Lung microvascular endothelial cell (primary cell): ENCODE measurements around the gene CPXM1. TPM values are rescaled to one million over a fixed set of nuclear protein-coding genes. Genes with fewer than 3 reads are reported as not detected.
"Not testable (repeated sequence)": the region's sequence is repeated elsewhere in the genome, so short reads cannot be mapped to it uniquely, and the experiment has no call there.

Experiments used
- DNase-seq, 2 donors: peaks; one replicate each; pipeline versions ENCODE4 v3.0.0 to v3.0.0-alpha.2; 2010; ENCODE audit warnings: low read depth in 2 of 2
- total RNA-seq: library from RNA; depleted of rRNA; stranded (reverse); fragments of >200 nt; gene quantifications from 2 replicates; pipeline ENCODE4 v1.2.1, GENCODE V29; 2014

The CPXM1 gene
- total RNA-seq, 1 donor from 2014 or later, result 0.79 TPM

DNA sequence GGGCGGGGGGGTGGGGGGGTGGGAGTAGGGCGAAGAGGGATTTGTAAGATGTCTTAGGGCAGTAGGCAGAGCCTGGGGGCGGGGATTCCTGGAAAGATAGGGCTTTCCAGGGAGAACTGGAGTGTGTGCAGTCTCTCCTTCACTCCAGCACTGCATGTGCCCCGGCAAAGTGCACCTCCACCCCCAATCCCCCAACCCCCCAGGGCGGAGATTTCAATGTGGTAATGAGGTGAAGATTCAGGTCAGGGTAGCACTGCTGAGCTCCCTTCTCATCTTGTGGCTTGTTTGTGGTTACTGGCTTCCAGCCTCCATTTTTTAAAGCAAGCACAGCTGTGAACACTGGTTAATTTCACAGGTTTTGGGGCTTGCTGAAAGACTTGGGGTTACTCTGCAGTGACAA lies 21.6 kb upstream of the CPXM1 start:
- DNase-seq, result no peak

DNA sequence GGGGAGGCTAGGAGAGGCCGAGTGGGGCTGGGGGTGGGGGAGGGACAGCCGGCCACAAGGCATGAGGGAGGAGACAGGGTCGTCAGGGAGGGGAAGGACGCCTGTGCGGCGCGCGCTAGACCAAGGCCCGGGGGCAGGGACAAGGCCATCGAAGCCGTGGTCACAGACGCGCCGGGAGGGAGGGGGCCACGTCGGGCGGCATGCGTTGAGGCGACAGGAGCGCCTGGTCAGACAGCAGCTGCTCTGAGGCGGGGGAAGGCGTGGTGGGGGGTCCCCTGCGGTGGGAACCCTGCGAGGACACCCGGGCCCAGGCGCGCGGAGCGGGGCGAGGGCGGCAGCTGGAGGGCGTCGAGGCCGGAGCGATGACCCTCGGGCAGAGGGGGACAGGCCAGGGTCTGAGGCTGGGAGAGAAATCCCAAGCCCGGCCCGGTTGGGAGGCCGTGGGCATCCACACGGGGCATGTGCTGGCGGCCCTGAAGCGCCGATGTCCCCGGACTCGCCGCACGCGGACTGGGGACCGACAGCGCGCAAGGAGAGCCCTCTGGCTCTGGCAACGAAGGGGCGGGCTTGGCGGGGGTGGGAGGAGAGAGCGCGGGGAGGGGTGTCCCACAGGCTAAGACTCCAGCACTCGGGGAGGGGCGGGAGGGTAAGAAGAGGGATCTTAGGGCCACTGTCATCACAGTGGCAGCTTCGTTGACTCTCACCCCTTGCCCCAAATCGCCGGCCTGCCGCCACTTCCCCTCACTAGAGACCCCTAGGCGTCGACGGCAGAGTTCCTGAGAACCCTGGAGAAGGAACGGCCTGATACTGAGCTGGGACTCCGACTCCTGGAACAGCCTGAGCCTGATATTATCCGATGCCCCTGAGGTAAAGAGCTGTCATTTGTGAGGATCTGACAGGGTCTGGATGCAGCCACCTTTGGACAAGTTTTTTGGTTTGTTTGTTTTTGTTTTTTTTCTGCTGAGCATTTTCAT lies 20.8 kb upstream of the CPXM1 start:
- DNase-seq, result no peak

DNA sequence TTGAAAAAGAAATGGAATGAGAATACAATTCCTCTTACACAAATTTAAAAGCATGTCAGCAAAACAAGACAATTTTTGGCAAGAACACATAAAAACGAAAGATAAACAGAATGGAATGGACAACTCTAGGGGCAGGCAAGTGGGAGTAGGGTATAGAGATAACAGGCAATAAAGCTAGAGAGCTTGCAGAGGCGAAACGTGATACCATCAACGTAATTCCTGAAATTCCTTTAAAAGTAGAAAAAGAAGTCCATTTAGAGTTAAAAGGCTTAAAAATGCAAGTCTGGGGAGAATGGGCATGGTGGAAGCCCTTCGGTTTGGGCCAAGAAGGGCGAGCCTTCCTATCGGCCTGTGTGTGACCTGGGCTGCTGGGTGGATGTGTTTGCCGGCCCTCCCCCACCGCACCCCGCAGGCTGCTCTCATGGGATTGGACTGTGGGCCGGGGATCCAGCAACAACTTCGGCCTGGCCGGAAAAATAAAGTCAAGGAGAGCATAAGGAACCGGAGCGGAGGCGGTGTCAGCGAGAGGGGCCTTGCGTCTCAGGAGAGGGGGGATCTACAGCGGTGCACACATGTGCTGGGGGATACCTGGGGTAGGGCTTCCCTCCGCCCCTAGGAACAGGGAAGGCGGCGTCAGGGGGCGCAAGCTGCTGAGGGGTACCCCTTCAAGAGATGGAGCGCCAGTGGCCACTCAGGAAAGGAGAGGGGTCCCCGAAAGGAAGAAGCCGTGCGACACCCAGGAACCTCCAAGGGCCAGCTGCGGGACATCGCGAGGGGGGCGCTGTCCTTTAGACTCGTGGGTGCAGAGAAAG lies 19.9 kb upstream of the CPXM1 start:
- no peak for DNase-seq

DNA sequence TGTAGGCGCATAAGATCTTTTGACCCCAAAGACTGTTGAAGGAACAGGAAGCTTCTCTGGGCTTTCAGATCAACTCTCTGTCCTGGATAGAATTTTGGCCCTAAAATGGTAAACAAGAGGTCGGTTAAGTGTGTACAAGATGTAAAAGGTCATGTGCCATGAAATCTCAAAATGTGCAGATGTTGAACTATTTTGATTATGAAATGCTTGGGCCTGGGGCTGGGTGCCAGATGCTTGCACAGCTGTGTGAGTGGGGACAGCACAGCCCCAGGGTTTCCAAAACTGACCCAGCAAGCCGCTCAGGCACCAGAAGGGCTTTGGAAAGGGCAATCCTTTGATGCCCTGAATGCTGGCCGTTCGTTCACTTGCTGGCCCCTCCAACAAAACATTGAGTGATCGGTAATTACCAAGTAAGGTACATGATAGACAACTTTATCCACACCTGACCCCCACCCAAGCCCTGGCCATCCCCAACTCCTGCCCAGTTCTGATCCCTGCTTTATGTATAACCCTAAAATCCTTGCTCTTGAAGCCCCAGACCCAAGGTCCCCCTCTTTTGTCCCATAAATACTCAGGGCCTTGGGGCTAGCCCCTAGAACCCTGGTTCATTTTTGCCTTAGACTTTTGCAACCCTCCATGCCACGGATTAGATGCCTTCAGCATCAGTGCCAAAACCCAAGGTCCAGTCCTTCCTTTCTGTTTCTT lies 17.6 kb upstream of the CPXM1 start:
- DNase-seq, result no peak

DNA sequence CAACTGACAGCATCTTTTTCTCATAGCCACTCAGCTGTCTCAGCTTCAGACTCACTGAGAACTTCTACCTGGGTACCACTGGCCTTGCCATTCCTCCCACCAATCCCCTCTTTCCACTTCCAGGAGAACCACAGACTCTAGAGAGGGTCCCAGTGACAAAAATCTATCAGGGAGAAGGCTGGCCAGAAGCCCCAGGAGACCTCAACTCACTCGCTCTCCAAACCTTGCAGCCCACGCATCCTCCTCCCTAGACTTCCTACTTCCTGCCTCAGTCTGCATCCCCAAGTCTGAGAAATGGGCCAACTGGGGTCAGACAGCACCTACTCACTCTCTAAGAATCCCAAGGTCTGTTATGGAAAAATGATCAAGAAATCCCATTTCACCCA lies 16.9 kb upstream of the CPXM1 start:
- no peak for DNase-seq

DNA sequence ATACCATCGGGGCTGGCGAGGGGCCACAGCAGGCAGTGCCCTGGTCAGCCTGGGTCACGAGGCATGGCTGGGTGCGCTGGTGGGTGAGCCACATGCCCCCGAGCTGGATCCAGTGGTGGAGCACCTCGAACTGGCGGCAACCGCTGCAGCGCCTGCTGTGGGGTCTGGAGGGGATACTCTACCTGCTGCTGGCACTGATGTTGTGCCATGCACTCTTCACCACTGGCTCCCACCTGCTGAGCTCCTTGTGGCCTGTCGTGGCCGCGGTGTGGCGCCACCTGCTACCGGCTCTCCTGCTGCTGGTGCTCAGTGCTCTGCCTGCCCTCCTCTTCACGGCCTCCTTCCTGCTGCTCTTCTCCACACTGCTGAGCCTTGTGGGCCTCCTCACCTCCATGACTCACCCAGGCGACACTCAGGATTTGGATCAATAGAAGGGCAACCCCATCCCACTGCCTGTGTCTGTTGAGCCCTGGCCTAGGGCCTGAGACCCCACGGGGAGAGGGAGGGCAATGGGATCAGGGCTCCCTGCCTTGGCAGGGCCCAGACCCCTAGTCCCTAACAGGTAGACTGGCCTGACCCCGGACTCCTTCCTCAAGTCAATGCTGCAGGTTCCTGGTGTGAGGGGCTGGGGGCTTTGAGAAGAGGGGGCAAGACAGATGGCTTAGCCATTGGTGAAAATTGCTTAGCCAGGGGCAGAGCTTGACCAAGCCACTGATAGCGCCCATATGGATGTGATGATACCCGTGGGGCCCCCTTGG lies 16.3 kb upstream of the CPXM1 start:
- DNase-seq, result no peak

DNA sequence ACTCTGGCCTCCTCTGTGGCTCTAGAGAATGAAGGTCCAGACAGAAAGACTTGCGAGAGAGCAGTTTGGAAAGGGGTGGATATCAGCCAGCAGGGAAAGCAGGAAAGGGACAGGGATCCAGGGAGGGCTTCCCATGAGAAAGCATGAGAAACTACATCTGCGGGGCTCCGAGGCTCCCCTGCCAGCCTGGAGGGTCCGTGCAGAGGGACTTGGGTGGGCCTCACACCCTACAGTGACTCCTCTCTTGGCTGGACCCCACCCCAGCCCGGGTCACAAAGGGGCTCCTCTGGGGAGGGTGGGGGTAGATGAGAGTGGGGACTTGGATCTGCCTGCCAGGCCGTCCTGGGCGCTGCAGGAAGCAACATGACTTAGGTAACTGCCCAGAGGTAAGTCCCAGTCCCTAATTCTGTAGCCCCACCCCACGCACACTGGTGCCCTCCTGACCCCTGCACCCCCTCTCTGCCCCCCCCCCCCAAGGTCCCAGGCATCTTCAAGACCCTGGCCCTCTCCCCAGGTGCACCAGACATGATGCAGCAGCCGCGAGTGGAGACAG lies 15.7 kb upstream of the CPXM1 start, which contains the start of gene TMEM239:
Gene TMEM239 (plus strand): TSS at position 335 of the 553 bp plus-strand sequence. CDS start 191 bp downstream, at position 526.
- DNase-seq, result no peak

DNA sequence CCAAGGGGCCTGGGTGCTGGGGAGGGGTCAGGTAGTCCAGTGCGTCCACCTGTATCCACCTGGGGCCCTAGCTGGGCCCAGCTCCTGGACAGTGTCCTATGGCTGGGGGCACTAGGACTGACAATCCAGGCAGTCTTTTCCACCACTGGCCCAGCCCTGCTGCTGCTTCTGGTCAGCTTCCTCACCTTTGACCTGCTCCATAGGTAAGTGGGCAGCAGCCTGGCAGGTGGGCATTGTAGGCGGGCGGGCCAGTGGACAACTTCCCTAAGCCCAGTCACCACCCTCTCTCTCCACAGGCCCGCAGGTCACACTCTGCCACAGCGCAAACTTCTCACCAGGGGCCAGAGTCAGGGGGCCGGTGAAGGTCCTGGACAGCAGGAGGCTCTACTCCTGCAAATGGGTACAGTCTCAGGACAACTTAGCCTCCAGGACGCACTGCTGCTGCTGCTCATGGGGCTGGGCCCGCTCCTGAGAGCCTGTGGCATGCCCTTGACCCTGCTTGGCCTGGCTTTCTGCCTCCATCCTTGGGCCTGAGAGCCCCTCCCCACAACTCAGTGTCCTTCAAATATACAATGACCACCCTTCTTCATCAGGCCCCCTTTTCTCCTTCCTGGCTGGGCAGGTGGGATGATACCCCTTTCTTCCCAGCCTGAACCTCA lies 14.9 kb upstream of the CPXM1 start:
- no peak for DNase-seq

DNA sequence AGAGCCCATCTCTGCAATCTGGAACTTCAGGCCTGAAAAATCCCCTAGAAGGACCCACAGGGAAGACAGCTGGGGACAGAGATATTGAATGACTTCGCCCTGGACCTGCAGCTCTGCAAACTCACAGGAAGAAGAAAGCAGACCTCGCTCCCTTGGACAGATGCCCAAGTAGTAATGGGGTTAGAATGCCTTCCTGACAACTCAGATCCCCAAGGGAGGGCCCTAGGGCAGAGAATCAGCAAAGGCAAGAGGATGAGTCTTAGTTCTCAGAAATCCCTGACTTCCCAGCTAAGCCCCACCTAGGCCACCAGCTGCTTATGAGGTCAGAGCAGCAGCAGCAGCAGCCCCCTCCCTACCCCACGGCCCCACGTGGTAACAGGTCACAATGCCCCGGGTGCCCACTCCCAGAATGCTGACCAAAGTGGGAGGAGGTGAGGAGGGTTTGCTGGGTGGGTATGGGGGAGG lies 14.2 kb upstream of the CPXM1 start, which contains the start of gene C20orf141:
Gene C20orf141 (plus strand): TSS at position 401 of the 465 bp plus-strand sequence. CDS start 198 bp downstream, outside the sequence.
- DNase-seq, result peak in 1 of 2 donors; percentile 89

DNA sequence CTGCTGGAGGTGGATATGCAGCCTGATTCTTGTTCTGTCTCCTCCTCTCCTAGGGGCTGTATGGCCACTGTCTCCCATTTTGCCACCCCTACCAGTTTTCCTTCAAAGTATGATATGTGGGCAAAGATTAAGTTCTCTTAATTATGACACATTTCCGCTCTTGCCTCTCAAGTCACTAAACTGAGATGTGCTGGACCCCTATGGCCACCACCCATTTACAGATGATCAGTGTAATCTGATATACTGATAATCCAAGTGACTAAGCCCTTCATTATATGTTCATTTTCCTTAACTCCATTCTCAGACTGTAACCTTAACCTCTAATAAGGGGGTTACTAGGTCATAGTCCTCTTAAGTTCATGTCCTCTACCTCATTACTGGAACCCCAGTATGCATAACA lies 13.6 kb upstream of the CPXM1 start:
- no peak for DNase-seq

DNA sequence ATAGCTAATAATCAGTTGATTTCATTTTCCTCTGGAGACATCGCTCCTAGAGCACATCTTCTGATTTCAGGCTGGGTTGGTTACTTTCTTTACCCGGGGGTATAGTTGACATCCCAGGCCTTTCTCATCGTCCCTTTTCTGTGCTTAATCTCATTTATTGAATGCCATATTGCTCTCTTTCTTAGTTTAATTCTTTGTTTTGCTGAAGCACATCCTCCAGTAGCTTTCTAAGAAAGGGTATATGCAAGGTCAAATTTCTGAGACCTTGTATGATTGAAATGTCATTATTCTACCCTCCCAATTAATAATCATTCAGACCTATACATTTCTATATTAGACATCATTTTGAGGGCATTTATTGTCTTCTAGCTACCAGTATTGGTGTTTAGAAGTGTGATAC lies 11.8 kb upstream of the CPXM1 start:
- no peak for DNase-seq

DNA sequence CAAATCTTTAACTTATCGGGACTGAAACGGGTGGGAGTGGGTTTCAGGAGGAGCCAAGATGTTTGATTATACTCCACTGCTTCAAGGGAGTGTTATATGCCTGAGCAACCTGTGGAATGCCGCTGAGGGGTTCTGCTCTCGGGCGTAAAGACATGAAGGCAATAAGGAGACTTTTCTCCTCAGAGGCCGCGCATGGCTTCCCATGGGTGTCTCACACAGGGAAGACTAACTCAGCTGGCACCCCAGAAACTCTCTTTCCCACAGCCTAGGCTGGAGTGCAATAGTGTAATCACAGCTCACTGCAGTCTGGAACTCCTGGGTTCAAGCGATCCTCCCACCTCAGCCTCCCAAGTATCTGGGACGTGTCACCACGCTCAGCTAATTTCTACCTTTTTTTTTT lies 9.3 kb upstream of the CPXM1 start:
- no peak for DNase-seq

DNA sequence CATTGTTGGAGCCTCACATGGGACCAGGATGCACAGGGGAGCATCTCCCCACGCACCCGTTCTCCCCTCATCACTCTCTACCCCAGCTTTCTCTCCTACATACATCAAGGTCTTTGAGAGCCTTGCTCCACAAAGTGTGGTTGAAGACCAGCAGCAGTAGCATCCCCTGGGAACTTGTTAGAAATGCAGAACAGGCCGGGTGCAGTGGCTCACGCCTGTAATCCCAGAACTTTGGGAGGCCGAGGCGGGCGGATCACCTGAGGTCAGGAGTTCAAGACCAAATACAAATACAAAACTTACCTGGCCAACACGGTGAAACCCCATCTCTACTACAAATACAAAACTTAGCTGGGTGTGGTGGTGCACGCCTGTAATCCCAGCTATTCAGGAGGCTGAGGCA lies 7.5 kb upstream of the CPXM1 start:
- not testable (repeated sequence) for DNase-seq

DNA sequence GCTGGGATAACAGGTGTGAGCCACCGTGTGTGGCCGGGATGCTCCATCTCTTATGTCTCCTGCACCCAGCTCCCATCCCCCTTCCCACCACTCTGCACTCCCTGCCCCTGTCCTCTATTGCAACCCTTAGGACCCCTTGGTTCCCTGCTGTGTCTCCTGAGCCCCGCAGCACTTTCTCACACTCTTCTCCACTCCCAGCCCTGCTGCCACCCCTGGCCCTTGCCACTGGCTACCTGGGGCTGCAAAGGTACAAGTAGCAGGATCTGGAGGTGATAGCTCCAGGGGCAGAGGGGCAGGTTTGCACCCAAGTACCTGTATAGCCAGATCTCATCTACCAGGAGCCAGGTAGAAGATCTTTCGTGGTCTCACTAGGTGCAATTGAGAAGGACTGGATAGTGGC lies 6.6 kb upstream of the CPXM1 start:
- no peak for DNase-seq

DNA sequence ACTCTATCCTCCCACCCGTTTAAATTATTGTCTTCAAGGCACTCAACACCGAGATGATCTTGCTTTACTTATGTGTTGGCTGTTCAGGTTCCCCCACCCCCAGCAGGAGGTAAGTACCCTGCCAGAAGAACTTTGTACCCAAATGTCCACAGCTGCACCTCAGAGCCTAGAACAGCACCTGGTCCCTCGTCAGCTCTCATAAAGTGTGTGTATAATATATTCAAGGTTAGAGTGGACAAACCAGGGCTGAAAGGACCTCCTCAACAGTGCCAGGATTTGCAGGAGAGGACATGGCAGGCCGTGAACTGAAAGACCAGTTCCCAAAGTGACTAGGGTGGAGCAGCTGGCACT lies 5.9 kb upstream of the CPXM1 start:
- no peak for DNase-seq

DNA sequence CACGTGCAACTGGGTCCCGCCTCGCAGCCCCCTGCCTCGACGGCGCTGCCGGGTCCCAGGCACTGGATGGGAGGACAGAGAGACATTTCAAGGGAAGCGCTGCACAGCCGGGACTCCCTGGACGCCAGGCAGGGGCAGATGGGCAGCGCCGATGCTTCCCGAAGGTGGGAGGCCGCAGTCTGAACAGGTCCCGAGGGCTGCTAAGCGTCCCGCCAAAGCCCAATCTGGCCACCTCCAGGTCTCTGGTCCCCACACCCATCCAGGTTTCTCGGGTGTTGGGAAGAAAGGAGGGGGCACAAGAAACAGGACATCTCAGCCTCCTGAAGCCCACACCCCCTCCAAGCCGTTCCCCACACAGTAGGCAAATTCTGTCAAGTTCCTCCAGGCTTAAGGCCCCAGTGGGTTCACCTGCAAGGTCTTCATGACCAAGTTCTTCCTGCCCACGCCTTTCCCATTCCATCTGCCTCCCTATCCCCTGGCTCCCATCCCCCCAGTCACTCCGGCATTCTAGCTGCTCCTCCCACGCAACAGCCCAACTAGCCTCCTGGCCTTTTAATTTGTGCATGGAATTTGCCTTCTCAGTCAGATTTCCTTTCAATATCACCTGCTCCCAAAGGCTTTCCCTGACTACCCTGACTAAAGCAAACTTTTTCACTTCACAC lies 5.4 kb upstream of the CPXM1 start:
- no peak for DNase-seq

DNA sequence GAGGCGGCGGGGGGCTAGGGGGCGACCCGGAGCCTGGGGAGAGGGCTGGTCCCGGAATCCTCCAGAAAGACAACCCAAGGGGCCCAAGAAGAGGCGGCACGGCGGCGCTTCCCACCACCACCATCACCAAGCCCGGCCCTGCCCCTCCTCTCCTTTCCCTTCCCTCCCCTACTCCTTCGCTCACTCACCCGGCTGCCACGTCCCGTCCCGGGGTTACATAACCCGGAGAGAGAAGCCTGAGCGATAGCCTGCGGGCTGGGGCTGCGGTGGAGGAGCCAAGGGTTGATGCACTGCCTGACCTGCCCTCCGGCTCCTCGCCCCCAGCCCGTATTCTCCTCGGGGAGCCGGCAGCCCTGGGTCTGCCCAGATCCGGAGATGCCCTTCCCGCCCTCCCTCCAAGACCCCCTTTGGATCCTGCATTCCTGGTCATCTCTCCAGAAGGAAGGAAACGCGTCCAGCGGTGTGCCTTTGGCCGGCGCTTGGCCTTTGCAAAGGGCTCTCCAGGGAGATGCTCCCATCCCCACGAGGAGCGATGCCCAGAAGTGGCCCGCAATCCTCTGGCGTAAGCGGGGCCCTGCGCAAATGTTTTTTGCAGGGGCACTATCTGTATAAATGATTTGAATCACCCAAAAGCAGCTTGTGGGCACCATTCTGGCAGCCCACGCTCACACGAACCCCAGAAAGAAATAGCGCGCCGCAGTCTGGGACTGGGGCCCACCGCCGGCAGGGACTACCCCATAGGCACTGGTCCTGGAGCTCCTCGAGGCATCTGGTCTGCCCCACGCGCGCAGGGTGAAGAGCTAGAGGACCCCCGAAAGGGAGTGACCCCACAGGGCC lies 4.6 kb upstream of the CPXM1 start:
- DNase-seq, result no peak

DNA sequence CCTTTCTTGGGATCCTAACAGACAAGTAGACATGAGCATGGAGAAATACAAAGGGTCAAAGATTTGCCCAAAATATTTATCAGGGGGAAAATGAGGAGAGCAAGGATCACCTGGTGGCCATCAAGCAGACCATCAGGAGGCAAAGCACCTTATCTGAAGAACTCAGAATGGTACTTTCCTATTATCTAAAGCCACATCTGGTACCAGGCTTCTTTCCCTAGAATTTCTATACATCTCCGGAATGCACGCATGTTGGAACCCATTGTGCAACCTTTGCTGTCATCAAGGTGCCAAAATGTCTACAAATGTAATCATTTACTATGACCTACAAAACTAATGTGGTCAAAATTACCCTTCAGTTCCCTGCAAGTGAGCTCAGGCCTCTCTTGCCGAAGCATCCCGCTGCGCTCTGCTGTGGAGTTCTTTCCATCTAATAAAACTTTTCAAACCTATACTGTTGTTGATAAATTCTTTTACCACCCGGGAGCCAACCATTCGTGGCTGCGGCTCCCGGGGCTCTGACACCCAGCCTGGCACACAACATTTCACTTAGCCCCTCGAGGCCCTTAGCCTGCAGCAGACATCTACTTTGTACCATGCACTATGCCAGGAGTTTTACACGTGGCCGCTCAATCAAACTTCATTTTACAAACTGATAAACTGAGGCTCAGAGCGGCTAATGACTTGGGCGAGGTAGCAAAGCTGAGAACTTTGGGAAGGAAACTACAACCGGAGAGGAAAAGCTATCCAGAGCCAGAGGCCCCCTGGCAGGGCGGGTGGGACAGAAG lies 3.8 kb upstream of the CPXM1 start:
- DNase-seq, result no peak
